Suppressor macrophage treated with lipopolysaccharide for 1 hour (primary cell): Measurements from ENCODE around the gene ZPLD1.

Experiments
- DNase-seq, 3 donors: peaks; one replicate each; pipeline ENCODE4 v3.0.0-alpha.2; 2020 to 2022

ZPLD1 gene

GRCh38 chr3:102471001-102471400 lies 36.2 kb downstream of the ZPLD1 start:
- peak in 1 of 3 donors; percentile 4 for DNase-seq

DNA sequence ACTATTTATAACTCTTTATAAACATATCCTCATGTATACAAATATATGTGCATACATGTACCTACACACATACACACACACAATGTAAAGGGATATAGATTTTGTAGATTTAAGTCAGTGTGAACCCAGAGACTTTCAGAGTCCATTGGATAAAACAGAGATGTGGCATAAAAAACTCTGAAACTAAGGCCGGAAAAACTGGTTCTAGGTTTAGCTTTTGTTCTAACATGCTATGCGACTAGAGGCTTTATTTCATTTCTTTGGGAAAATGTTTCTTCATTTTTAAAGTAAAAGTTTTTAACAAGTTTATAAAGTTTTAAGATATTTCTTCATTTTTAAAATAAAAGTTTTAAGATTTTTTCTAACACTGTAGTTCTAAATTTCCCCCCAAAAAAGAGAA lies 36.7 kb downstream of the ZPLD1 start:
- DNase-seq = no peak

GRCh38 chr3:102473648-102474047 lies 38.8 kb downstream of the ZPLD1 start:
- no peak for DNase-seq

DNA sequence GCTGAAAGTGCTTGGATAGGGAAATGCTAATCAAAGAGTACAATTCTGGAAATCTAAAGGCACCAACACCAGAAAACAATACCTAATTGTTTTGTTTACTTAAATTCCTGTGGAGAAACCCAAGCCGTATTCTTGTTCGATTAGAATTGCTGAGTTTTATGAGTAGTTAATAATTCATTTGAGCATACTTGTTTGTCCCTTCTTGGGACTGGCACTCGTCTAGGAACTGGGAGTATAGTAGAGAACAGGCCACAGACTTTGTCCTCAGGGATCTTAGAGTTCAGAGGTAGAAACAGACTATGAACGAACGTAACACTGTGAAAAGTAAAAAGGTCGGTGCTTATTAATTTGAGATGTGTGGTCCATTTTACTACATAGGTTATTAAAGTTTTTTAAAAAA lies 39.4 kb downstream of the ZPLD1 start:
- no peak for DNase-seq

DNA sequence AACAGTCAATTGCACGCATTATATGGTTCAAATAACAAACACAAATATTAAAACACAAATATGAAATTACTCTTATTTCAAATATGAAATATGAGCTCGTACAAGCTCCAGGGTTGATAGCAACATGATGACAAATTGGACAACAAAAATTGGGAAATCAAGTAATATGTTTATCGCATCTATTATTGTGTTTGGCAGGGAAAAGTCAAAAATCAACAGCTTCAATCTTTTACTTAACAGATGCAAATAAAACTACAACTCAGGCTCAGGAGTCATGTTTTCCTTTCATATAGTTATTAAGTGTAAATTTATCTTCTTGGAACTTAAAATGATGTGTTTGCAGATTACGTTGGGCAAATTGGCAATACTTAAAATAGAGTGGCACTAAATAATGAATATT lies 41.4 kb downstream of the ZPLD1 start:
- no peak for DNase-seq

- DNase-seq = no peak
Observed at GRCh38 chr3:102478160-102478559, 43.3 kb downstream of the ZPLD1 start.

- DNase-seq = no peak
Observed at GRCh38 chr3:102480139-102480538, 45.3 kb downstream of the ZPLD1 start.

DNA sequence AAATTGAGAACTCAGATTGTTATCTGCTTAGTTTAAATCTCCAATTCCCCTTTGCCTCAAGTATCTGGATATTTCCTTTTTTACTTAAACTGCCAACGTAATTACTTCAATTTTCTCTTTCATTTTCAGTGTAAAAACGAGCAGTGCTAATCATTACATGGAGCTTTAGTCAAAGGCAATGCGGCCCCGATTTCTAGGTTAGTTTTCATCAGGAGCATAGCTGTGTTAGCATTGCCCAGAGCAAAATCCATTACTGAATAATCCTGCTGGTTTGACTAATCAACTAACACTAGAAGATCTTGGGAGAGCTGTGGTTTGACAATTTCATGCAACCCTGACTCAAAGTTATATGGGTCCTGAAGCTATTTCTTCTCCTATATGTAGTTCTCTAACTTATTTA lies 46.2 kb downstream of the ZPLD1 start:
- no peak for DNase-seq

DNA sequence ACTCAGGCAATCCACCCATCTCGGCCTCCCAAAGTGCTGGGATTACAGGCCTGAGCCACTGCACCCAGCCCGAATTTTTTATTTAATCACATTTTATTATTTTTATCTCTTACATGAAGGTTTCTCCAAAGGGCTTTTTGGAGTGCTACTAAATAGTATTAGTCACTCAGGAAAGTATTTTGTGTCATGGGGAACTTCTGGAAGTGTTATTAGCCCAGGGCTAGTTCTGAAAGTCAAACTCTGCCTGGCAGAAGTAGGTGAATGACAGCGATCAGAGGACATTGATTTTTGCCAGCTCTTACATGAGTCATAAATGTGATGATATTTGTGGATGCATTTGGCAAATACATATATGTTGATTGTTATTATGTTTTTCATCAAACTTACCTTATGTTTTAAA lies 48.7 kb downstream of the ZPLD1 start:
- DNase-seq = no peak

DNA sequence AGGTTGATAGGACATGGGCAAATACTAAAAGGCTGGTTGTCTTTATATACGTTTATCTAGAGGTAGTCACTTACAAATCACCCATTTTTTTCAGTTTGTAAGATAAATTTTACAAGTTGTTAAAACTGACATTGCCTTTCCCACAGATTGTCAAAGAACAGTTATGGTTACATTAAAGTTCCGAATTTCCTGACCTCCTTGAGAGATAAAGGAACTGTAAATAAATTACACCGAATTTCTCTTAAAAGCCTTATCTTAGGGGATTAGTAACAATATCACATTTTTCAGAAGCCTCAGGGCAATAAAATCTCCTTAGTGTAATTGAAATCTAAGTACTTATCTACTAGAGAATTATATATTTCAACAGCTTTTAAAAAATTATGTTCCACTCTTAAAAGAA lies 49.5 kb downstream of the ZPLD1 start:
- no peak for DNase-seq

DNA sequence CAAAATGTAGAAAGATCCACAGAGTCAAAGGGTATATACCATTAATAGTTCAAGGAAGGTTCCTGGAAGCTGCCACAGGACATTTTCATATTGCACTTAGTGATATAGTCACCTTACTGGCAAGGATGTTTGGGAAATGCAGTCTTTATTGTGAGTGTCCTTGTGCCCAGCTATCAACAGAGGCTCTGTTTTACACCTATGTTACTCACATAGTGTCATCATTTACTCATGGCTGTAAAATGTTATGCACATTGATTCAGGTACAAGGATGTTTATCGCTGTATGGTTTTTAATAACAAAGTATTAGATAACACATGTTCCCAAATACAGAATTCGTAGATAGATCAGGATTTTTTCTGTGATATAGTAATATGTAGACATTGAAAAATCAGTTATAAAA lies 50.9 kb downstream of the ZPLD1 start:
- DNase-seq = no peak

DNA sequence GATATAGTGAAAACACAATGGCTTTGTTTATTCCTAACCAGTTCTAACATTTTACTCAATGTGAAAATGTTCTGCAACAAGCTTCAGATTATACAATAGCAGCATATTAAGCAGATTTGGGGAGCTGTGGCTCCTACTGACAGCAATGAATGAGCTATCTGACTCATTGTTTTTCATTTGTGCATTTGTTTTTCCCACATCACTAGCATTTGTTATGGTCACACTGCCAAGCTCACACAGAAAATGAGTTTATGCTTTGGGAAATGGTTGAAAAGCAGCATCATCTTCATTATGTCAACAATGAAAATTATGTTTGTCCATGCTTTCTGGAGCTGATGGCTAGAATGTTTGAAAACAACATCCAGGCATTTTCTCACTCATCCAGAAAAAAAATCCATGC lies 53.5 kb downstream of the ZPLD1 start:
- DNase-seq = no peak

DNA sequence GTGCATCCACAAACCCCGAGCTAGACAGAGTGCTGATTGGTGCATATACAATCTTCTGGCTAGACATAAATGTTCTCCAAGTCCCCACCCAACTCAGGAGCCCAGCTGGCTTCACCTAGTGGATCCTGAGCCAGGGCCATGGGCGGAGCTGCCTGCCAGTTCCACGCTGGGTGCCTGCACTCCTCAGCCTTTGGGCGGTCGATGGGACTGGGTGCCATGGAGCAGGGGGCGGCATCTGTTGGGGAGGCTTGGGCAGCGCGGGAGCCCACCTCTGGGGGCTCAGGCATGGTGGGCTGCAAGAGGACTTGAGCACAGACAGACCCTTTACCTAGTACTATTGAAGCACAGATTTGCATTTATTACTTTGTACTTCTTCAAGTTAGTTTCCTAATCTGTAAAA lies 57.5 kb downstream of the ZPLD1 start:
- no peak for DNase-seq

- DNase-seq = no peak
Observed at GRCh38 chr3:102497571-102497970, 62.8 kb downstream of the ZPLD1 start.

- no peak for DNase-seq
Observed at GRCh38 chr3:102505542-102505941, 70.7 kb downstream of the ZPLD1 start.

- DNase-seq = no peak
Observed at GRCh38 chr3:102510663-102511062, 75.8 kb downstream of the ZPLD1 start.

- no peak for DNase-seq
Observed at GRCh38 chr3:102511168-102511567, 76.4 kb downstream of the ZPLD1 start.

DNA sequence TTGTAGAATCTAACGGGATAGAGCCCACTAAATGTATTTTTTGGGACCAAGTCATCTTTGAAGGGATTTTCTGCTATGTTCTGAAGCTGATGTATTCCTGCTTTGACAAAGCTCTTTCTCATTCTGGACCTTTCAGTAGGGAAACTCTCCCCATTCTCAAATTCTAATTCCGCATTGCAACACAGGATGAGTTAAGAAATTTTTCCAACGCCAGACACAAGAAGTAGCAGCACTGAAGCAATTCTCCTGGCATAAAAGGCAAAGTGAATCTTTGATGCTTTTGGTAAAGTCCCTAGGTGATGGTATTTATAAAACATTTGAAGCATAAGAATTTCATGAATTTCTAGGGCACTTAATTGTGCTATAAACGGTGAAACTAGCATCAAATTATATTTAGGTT lies 76.8 kb downstream of the ZPLD1 start:
- DNase-seq = peak in 1 of 3 donors; percentile 14

GRCh38 chr3:102512734-102513504 lies 78.1 kb downstream of the ZPLD1 start:
- DNase-seq = no peak

DNA sequence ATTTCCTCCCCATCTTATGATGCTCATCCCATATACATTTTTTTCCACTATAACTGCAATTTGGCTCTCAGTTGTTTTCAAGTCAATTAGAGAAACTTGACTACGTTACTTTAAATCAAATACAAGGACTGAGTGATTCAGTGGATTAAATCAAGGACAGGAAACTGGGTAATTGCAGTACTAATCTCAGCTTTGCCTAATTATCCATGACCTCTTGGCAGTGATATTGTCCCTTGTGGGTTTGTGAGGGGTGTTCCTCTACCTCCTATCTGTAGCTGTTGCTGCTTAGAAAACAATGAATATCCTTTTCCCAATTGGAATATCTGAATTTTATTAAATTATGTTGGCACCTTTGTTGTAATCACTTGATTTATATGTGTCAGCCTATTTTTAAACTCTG lies 79.4 kb downstream of the ZPLD1 start:
- DNase-seq = no peak

- no peak for DNase-seq
Observed at GRCh38 chr3:102521246-102521645, 86.4 kb downstream of the ZPLD1 start.

DNA sequence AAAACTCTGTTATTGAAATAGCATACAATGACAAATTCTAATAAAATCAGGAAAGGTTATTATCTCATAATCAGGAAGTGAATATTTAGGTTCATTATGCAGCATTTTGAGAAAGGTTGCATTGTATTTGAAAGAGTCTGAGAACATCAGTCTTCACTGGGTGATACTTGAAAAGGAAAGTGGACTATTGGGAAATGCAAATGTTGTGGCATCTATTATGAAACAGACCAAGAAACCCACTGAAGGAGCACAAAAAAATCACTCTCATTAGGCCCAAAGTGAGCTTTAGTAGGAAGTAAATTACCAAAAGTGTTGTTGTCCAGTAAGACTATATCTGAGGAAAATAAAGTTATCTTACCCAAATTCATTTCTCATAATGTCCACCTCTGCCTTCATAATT lies 90.8 kb downstream of the ZPLD1 start:
- DNase-seq = no peak

DNA sequence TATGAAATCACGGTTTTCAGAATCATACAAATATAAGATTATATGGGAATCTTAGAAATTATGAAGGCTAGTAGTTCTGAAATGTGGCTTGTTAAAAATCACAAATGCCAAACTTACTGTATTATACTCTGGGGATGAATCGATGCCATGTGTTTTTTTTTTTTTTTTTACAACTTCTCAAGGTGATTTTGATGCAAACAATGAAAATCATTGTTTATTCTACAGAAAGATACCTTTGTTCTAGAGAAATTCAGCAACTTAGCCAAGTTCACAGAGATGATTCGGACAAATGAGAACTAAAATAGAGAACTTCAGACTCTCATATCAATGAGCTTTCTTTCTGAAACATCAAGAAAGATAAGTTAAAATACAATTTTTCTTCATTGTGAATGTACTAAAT lies 92.0 kb downstream of the ZPLD1 start:
- DNase-seq = no peak

GRCh38 chr3:102528727-102529126 lies 93.9 kb downstream of the ZPLD1 start:
- DNase-seq = no peak
